ENCODE data around the gene CHPT1.

CHPT1 gene

DNA sequence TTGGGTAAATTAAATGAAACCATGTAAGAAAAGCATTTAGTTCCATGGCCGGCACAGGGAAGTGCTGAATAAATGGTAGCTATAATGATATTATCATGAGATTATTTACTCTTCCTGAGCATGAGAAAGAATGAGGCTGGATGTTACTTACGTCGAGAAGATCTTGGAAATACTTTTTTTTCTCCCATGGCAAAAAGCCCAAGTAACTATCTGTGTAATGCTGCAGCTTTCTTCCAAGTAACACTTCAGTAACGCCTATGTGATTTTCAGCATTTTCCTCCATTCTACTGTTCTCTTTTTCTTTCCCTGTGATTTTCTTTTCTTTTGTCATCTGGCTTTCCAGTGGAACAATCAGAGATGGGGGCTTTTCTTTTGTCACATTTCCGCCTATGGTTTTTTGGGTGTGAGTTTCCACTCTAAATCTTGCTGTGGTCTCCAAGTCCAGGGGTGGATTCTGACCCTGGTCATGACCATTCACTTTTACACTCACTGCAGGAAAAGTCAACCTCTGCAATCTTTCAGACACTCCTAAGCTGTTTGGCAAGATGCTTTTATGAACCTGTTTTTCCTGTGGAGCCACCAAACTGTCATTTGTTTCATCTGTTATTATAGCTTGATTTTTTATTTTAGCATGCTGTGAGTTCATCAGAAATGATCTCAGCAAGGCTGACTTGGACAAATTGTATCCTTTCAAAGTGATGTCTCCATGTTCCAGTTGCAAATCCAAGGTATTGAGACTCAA is 66.8 kb downstream of the CHPT1 start:
- Histone ChIP-seq H4K20me1 (ENCODE audit: low read depth, low read length) (no peaks in the 10 kb centered on the region), H3K4me2 (ENCODE audit: low read depth, low read length, poor library complexity, severe bottlenecking) (no peak overlapping the region), H3F3A (ENCODE audit: insufficient read depth) (0 out of 2 replicates have a peak, but pooled peaks cover 6% of the 10 kb centered on the region), H3K9me3 (ENCODE audit: insufficient read depth, low read length) (no peaks in the 10 kb centered on the region), H3K9ac (ENCODE audit: low read length) (no peak overlapping the region), H3K27ac (ENCODE audit: low read depth, low read length) (no peak overlapping the region), H3K79me2 (ENCODE audit: insufficient read depth, low read length) (no peaks in the 10 kb centered on the region), H3K27me3 (ENCODE audit: low read length) (no peaks in the 10 kb centered on the region), H3K9me2 (replicated peaks; ENCODE audit: insufficient read depth, low read length) (no peaks in the 10 kb centered on the region), H2AFZ (ENCODE audit: low read depth, low read length, severe bottlenecking) (no peak overlapping the region), H3K36me3 (ENCODE audit: low read length) (0 out of 2 replicates have a peak, but pooled peaks cover 3% of the 10 kb centered on the region), H3K4me3 (ENCODE audit: insufficient read depth, low read length, poor library complexity, severe bottlenecking) (no peak overlapping the region)
- TF ChIP-seq, protein P1, sequence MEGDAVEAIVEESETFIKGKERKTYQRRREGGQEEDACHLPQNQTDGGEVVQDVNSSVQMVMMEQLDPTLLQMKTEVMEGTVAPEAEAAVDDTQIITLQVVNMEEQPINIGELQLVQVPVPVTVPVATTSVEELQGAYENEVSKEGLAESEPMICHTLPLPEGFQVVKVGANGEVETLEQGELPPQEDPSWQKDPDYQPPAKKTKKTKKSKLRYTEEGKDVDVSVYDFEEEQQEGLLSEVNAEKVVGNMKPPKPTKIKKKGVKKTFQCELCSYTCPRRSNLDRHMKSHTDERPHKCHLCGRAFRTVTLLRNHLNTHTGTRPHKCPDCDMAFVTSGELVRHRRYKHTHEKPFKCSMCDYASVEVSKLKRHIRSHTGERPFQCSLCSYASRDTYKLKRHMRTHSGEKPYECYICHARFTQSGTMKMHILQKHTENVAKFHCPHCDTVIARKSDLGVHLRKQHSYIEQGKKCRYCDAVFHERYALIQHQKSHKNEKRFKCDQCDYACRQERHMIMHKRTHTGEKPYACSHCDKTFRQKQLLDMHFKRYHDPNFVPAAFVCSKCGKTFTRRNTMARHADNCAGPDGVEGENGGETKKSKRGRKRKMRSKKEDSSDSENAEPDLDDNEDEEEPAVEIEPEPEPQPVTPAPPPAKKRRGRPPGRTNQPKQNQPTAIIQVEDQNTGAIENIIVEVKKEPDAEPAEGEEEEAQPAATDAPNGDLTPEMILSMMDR (IDR thresholded peaks at IDR 0.05; ENCODE audit: insufficient read depth, low read length, poor library complexity, severe bottlenecking) = no peak
- TF ChIP-seq EZH2phosphoT487 (conservative IDR thresholded peaks at IDR 0.05; ENCODE audit: low read length) = no peak

DNA sequence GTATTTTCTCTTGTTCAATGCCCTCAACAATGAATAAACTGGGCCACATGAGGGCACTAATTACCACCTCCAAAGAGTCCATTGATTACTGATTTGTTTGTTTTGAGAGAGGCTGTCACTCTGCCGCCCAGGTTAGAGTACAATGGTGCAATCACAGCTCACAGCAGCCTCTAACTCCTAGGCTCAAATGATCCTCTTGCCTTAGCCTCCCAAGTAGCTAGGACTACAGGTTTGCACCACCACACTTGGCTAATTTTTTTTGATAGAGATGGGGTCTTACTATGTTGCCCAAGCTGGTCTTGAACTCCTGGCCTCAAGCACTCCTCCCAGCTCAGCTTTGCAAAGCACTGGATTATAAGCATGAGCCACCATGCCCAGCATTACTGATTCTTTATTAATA is 70.1 kb downstream of the CHPT1 start:
- Histone ChIP-seq H3K27me3 (ENCODE audit: low read length) (no peaks in the 10 kb centered on the region), H3F3A (ENCODE audit: insufficient read depth) (peaks cover 9% of the 10 kb centered on the region; the same call in 1 of the 2 replicates), H3K4me2 (ENCODE audit: low read depth, low read length, poor library complexity, severe bottlenecking) (no peak overlapping the region), H3K9ac (ENCODE audit: low read length) (no peak overlapping the region), H3K9me3 (ENCODE audit: insufficient read depth, low read length) (no peaks in the 10 kb centered on the region), H2AFZ (ENCODE audit: low read depth, low read length, severe bottlenecking) (no peak overlapping the region), H3K79me2 (ENCODE audit: insufficient read depth, low read length) (no peaks in the 10 kb centered on the region), H3K36me3 (ENCODE audit: low read length) (0 out of 2 replicates have a peak, but pooled peaks cover 3% of the 10 kb centered on the region), H3K27ac (ENCODE audit: low read depth, low read length) (no peak overlapping the region), H3K4me3 (ENCODE audit: insufficient read depth, low read length, poor library complexity, severe bottlenecking) (no peak overlapping the region), H3K9me2 (replicated peaks; ENCODE audit: insufficient read depth, low read length) (no peaks in the 10 kb centered on the region), H4K20me1 (ENCODE audit: low read depth, low read length) (no peaks in the 10 kb centered on the region)
- no peak for TF ChIP-seq EZH2phosphoT487 (conservative IDR thresholded peaks at IDR 0.05; ENCODE audit: low read length)
- TF ChIP-seq, protein P1 (IDR thresholded peaks at IDR 0.05; ENCODE audit: insufficient read depth, low read length, poor library complexity, severe bottlenecking) = no peak

DNA sequence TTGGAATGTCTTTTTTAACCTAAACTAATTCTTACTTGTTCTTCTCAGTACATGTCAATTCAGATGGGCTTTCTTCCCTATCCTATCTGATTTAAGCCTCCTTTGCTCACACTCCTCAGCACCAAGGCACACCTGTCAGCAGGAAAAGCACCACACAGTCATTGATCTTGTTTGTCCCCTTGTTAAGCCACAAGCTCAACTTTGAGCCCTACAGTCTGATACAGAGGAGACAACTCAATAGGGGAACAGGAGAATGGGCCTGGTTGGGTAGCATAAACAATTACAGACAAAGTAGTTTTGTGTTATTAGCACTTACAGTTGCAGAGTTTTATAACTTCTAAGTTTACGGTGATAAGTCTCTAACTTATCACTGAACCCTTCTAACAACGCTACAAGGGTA is 71.3 kb downstream of the CHPT1 start:
- TF ChIP-seq, protein P1 (IDR thresholded peaks at IDR 0.05; ENCODE audit: insufficient read depth, low read length, poor library complexity, severe bottlenecking) = no peak
- TF ChIP-seq EZH2phosphoT487 (conservative IDR thresholded peaks at IDR 0.05; ENCODE audit: low read length) = no peak
- H3K9me3 ChIP-seq (ENCODE audit: insufficient read depth, low read length) = no peaks in the 10 kb centered on the region
- no peak overlapping the region for H3K9ac ChIP-seq (ENCODE audit: low read length)

More for the DNA sequence above, 71.3 kb downstream of the CHPT1 start:
- Histone ChIP-seq H3K4me2 (ENCODE audit: low read depth, low read length, poor library complexity, severe bottlenecking) (no peak overlapping the region), H3K79me2 (ENCODE audit: insufficient read depth, low read length) (no peaks in the 10 kb centered on the region), H3F3A (ENCODE audit: insufficient read depth) (peaks cover 19% of the 10 kb centered on the region), H3K36me3 (ENCODE audit: low read length) (0 out of 2 replicates have a peak, but pooled peaks cover 3% of the 10 kb centered on the region), H4K20me1 (ENCODE audit: low read depth, low read length) (no peaks in the 10 kb centered on the region), H3K27ac (ENCODE audit: low read depth, low read length) (no peak overlapping the region), H3K27me3 (ENCODE audit: low read length) (no peaks in the 10 kb centered on the region), H2AFZ (ENCODE audit: low read depth, low read length, severe bottlenecking) (no peak overlapping the region), H3K4me3 (ENCODE audit: insufficient read depth, low read length, poor library complexity, severe bottlenecking) (no peak overlapping the region), H3K9me2 (replicated peaks; ENCODE audit: insufficient read depth, low read length) (no peaks in the 10 kb centered on the region)

Data from SU-DHL-6 (cell line).